Activated CD4-positive, alpha-beta T cell treated with anti-CD3 and anti-CD28 coated beads for 36 hours (primary cell): ENCODE measurements around the gene FRYL. TPM values are rescaled to one million over a fixed set of nuclear protein-coding genes. Genes with fewer than 3 reads are reported as not detected.
A peak's percentile ranks its signal among the peaks of the same experiment; 100 is the strongest.

Source experiments
- ATAC-seq: fragments of 200-7000 bp; cut with Tn5 transposase; one replicate; pipeline ENCODE4 v1.10.0; 2021; ENCODE audit warnings: mild to moderate bottlenecking, moderate library complexity
- CTCF ChIA-PET: fragments of 350-600 bp; sonication (Branson Sonifier 250); formaldehyde crosslinking; loops from one replicate; lab custom pipeline; 2021; ENCODE audit warnings: antibody characterized with exemption; lab: Charles Lee
- POLR2A ChIA-PET: fragments of 350-600 bp; sonication (Branson Sonifier 250); formaldehyde crosslinking; loops from one replicate; lab custom pipeline; 2021; ENCODE audit warnings: antibody characterized with exemption, inconsistent platforms; lab: Charles Lee
- DNase-seq: peaks from one replicate; pipeline ENCODE4 v3.0.0-alpha.2; 2020
- H3K27ac Mint-ChIP-seq: one replicate; pipeline ENCODE4 v1.8.0; 2021; ENCODE audit warnings: mixed read lengths
- H3K27me3 Mint-ChIP-seq: one replicate; pipeline ENCODE4 v1.8.0; 2021; ENCODE audit warnings: mixed read lengths
- H3K36me3 Mint-ChIP-seq: one replicate; pipeline ENCODE4 v1.8.0; 2021; ENCODE audit warnings: low read depth, mixed read lengths
- H3K4me1 Mint-ChIP-seq: one replicate; pipeline ENCODE4 v1.8.0; 2021; ENCODE audit warnings: mixed read lengths
- H3K4me3 Mint-ChIP-seq: one replicate; pipeline ENCODE4 v1.8.0; 2021; ENCODE audit warnings: mild to moderate bottlenecking, moderate library complexity, mixed read lengths
- H3K9me3 Mint-ChIP-seq: one replicate; pipeline ENCODE4 v1.8.0; 2021; ENCODE audit warnings: low read depth, mixed read lengths
- intact Hi-C, 2 experiments: fragments of 100-400 bp; cut with DNase I in 1 of 2; cut with micrococcal nuclease in 1 of 2; formaldehyde crosslinking; loops; one replicate each; pipeline versions ENCODE4 v1.14.2 to v1.15.1; 2022 to 2024; cut with DNase I, micrococcal nuclease
- total RNA-seq, 2 experiments: library from RNA; stranded (reverse); gene quantifications; one replicate each; pipeline ENCODE4 v1.2.3, GENCODE V29; 2021

Gene FRYL
- total RNA-seq, 2 experiments from 2014 or later = 67.9 to 69.8 TPM

GRCh38 chr4:48602763-48603162 is 177.3 kb downstream of the FRYL start:
- H3K4me3 Mint-ChIP-seq = no peak overlapping the region
- H3K36me3 Mint-ChIP-seq = peaks cover 5% of the 10 kb centered on the region
- H3K9me3 Mint-ChIP-seq = no peaks in the 10 kb centered on the region
- ATAC-seq = no peak
- CTCF ChIA-PET = interaction anchor here (1.0 to 1.5 kb wide), 4 partner anchors 8 to 23 kb away, joined by 3 to 4 read pairs (median 4); no protein-coding TSS in a partner anchor
- intact Hi-C loops = no loop called here
- no peak for DNase-seq
- no peaks in the 10 kb centered on the region for H3K27me3 Mint-ChIP-seq
- POLR2A ChIA-PET = no interaction called here
- H3K4me1 Mint-ChIP-seq = no peaks in the 10 kb centered on the region
- no peak overlapping the region for H3K27ac Mint-ChIP-seq

- POLR2A ChIA-PET = no interaction called here
- ATAC-seq (no peak), DNase-seq (no peak)
- CTCF ChIA-PET = interaction anchor here (1.0 to 1.5 kb wide), 3 partner anchors 17 to 24 kb away, joined by 3 to 4 read pairs (median 4); no protein-coding TSS in a partner anchor
- intact Hi-C loops = no loop called here
- Mint-ChIP-seq H3K4me1 (no peaks in the 10 kb centered on the region), H3K27me3 (no peaks in the 10 kb centered on the region), H3K36me3 (peaks cover 5% of the 10 kb centered on the region), H3K4me3 (no peak overlapping the region), H3K27ac (no peak overlapping the region), H3K9me3 (no peaks in the 10 kb centered on the region)
These were observed 177.9 kb downstream of the FRYL start for GRCh38 chr4:48602222-48602621.

GRCh38 chr4:48596336-48596735 is 183.7 kb downstream of the FRYL start:
- Mint-ChIP-seq H3K4me1 (no peaks in the 10 kb centered on the region), H3K27me3 (no peaks in the 10 kb centered on the region), H3K36me3 (peaks cover 3% of the 10 kb centered on the region), H3K4me3 (no peak overlapping the region), H3K27ac (no peak overlapping the region), H3K9me3 (no peaks in the 10 kb centered on the region)
- ATAC-seq (no peak), DNase-seq (no peak)
- intact Hi-C loops = no loop called here
- ChIA-PET CTCF (no interaction called here), POLR2A (no interaction called here)

- Mint-ChIP-seq H3K4me1 (peaks cover 4% of the 10 kb centered on the region), H3K4me3 (no peak overlapping the region), H3K9me3 (no peaks in the 10 kb centered on the region), H3K36me3 (peaks cover 8% of the 10 kb centered on the region), H3K27ac (no peak overlapping the region), H3K27me3 (no peaks in the 10 kb centered on the region)
- ATAC-seq = no peak
- ChIA-PET CTCF (no interaction called here), POLR2A (no interaction called here)
- DNase-seq = no peak
- intact Hi-C loops = no loop called here
These were observed 185.9 kb downstream of the FRYL start for GRCh38 chr4:48594180-48594579.

GRCh38 chr4:48591372-48591771 is 188.7 kb downstream of the FRYL start:
- Mint-ChIP-seq H3K27ac (peak overlapping the region; percentile 1), H3K4me1 (peaks cover 12% of the 10 kb centered on the region), H3K4me3 (no peak overlapping the region), H3K36me3 (peaks cover 12% of the 10 kb centered on the region), H3K9me3 (no peaks in the 10 kb centered on the region), H3K27me3 (no peaks in the 10 kb centered on the region)
- DNase-seq (no peak), ATAC-seq (no peak)
- ChIA-PET POLR2A (no interaction called here), CTCF (interaction anchor here (1.2 to 1.9 kb wide), 2 partner anchors 10 to 12 kb away, joined by 3 to 14 read pairs; no protein-coding TSS in a partner anchor)
- intact Hi-C loops = no loop called here

GRCh38 chr4:48590884-48591283 is 189.2 kb downstream of the FRYL start:
- ChIA-PET CTCF (no interaction called here), POLR2A (no interaction called here)
- no peaks in the 10 kb centered on the region for H3K27me3 Mint-ChIP-seq
- H3K4me3 Mint-ChIP-seq = no peak overlapping the region
- intact Hi-C loops = no loop called here
- H3K36me3 Mint-ChIP-seq = peaks cover 16% of the 10 kb centered on the region
- H3K27ac Mint-ChIP-seq = no peak overlapping the region
- H3K9me3 Mint-ChIP-seq = no peaks in the 10 kb centered on the region
- no peak for ATAC-seq
- H3K4me1 Mint-ChIP-seq = peaks cover 12% of the 10 kb centered on the region
- DNase-seq = no peak

GRCh38 chr4:48589098-48589445 is 191.0 kb downstream of the FRYL start:
- ChIA-PET POLR2A (no interaction called here), CTCF (interaction anchor here (1.4 kb wide), 1 partner anchor 10 kb away, joined by 4 read pairs; no protein-coding TSS in a partner anchor)
- Mint-ChIP-seq H3K27ac (no peak overlapping the region), H3K4me3 (no peak overlapping the region), H3K9me3 (no peaks in the 10 kb centered on the region), H3K27me3 (no peaks in the 10 kb centered on the region), H3K36me3 (peaks cover 17% of the 10 kb centered on the region), H3K4me1 (peaks cover 12% of the 10 kb centered on the region)
- intact Hi-C loops = no loop called here
- ATAC-seq (no peak), DNase-seq (no peak)

- DNase-seq (no peak), ATAC-seq (peak; percentile 23)
- H3K27ac Mint-ChIP-seq = peak overlapping the region; percentile 55
- H3K27me3 Mint-ChIP-seq = no peaks in the 10 kb centered on the region
- H3K9me3 Mint-ChIP-seq = no peaks in the 10 kb centered on the region
- H3K4me3 Mint-ChIP-seq = no peak overlapping the region
- intact Hi-C loops = no loop called here
- H3K36me3 Mint-ChIP-seq = peaks cover 15% of the 10 kb centered on the region
- H3K4me1 Mint-ChIP-seq = peaks cover 12% of the 10 kb centered on the region
- CTCF ChIA-PET = interaction anchor here (1.4 kb wide), 1 partner anchor 10 kb away, joined by 4 read pairs; no protein-coding TSS in a partner anchor
- POLR2A ChIA-PET = no interaction called here
These were observed 191.6 kb downstream of the FRYL start for GRCh38 chr4:48588230-48589097.

- intact Hi-C loops = no loop called here
- Mint-ChIP-seq H3K9me3 (no peaks in the 10 kb centered on the region), H3K4me3 (no peak overlapping the region), H3K4me1 (peaks cover 7% of the 10 kb centered on the region), H3K27ac (no peak overlapping the region), H3K27me3 (no peaks in the 10 kb centered on the region), H3K36me3 (peaks cover 28% of the 10 kb centered on the region)
- DNase-seq (no peak), ATAC-seq (no peak)
- ChIA-PET CTCF (interaction anchor here (0.6 to 1.2 kb wide), 2 partner anchors 14 to 390 kb away, joined by 3 to 7 read pairs; no protein-coding TSS in a partner anchor), POLR2A (no interaction called here)
These were observed 194.7 kb downstream of the FRYL start for GRCh38 chr4:48585401-48585800.

GRCh38 chr4:48578132-48578968 is 201.7 kb downstream of the FRYL start:
- POLR2A ChIA-PET = interaction anchor here (0.6 kb wide), 1 partner anchor 202 kb away, joined by 3 read pairs; no protein-coding TSS in a partner anchor
- DNase-seq = peak; percentile 63
- Mint-ChIP-seq H3K9me3 (no peaks in the 10 kb centered on the region), H3K36me3 (peaks cover 27% of the 10 kb centered on the region), H3K27me3 (no peaks in the 10 kb centered on the region), H3K4me3 (no peak overlapping the region), H3K4me1 (peaks cover 4% of the 10 kb centered on the region), H3K27ac (no peak overlapping the region)
- peak; percentile 78 for ATAC-seq
- CTCF ChIA-PET = interaction anchor here (0.6 to 3.1 kb wide), 39 partner anchors 10 to 528 kb away, joined by 3 to 19 read pairs (median 4); partner anchors contain the start of gene FRYL
- intact Hi-C loops = loop anchor here (1.0 to 5.0 kb wide), 8 partner anchors 103 to 385 kb away; partner anchors contain the start of genes FRYL (in 1 of the 2) and OCIAD1 (in 1 of the 2)

- Mint-ChIP-seq H3K9me3 (no peaks in the 10 kb centered on the region), H3K27me3 (no peaks in the 10 kb centered on the region), H3K36me3 (peaks cover 30% of the 10 kb centered on the region), H3K27ac (no peak overlapping the region), H3K4me3 (no peak overlapping the region), H3K4me1 (peaks cover 4% of the 10 kb centered on the region)
- ATAC-seq (no peak), DNase-seq (no peak)
- CTCF ChIA-PET = no interaction called here
- POLR2A ChIA-PET = no interaction called here
- intact Hi-C loops = loop anchor here (5.0 kb wide), 3 partner anchors 206 to 271 kb away; partner anchors contain the start of genes FRYL (in 1 of the 2) and OCIAD1 (in 1 of the 2)
These were observed 204.1 kb downstream of the FRYL start for GRCh38 chr4:48575964-48576363.
